Ramos (cell line): ENCODE results near the gene FOXP2.
"Not testable (repeated sequence)": the region's sequence is repeated elsewhere in the genome, so short reads cannot be mapped to it uniquely, and the experiment has no call there.

Source experiments
- in situ Hi-C: fragments of 300-500 bp; cut with MboI; formaldehyde crosslinking; loops from one replicate; pipeline ENCODE4 v1.14.3; 2022; ENCODE audit warnings: low sequenced_read_pairs; ENCODE audit not compliant: unreplicated experiment

FOXP2 gene

DNA sequence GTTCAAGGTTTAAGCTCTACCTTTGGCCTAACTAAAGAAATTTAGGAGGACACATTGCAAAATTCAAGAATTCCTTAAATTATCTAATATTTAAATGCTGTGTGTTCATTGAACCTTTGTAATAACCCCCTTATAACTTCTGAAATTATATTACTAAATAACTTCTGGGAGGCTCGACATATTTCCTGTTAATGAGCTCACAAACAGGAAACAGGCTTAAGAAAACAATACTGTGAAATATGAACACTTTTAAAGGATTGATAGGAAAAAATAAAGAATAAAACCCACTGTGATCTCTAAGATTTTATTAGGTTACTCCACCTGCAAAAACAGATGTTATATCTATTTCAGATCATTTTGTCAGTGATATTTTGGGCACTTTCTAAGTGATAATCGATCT, 74.1 kb downstream of the FOXP2 start:
- in situ Hi-C loops: no loop called here

DNA sequence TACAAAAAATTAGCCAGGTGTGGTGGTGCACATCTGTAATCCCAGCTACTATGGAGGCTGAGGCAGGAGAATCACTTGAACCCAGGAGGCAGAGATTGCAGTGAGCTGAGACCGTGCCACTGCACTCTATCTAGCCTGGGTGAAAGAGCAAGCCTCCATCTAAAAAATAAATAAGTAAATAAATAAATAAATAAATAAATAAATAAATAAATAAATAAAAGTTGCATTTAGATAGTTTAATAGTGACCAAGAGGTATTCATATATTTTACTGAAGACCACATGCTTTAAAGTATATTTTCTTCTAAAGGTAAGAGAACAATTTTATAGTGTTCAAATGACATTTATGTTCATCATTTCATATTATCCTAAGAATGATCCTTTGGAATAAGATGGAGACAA, 82.9 kb downstream of the FOXP2 start:
- in situ Hi-C loops: not testable (repeated sequence)

DNA sequence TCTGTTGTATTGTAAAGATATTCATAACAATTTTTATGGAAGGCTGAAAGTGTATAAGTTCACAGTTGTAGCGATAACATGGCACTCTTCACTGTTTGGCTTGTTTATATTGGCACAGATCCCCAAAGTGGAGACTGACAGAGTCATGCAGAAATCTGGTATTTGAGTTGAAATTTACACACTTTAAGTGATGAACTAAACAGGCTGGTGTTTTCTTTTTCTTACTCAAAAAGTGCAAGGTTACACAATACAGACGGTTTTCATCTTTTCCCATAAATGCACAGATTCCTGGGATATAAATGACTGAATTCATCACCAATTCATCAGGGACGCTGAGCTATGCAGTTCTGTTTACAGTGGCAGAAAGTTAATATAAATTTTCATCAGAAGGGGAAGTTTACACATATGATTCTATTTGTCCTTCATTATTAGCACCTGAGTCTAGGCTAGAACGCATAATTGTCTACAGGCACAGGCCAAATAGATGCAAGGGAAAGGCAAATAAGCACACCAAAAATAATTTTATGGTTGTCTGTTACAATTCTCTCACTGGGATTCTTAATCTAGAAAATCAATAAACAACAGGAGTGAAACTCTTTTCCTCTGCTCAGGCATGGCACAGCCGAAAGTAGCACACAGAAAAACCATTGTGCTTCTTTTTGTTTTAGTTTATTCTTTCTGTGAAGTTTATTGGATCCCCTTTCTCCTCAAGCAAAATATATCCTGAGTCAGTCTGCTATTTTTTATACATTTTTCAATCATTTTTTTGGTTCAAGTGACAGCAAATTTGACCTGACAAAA, 88.0 kb downstream of the FOXP2 start:
- in situ Hi-C loops: no loop called here

DNA sequence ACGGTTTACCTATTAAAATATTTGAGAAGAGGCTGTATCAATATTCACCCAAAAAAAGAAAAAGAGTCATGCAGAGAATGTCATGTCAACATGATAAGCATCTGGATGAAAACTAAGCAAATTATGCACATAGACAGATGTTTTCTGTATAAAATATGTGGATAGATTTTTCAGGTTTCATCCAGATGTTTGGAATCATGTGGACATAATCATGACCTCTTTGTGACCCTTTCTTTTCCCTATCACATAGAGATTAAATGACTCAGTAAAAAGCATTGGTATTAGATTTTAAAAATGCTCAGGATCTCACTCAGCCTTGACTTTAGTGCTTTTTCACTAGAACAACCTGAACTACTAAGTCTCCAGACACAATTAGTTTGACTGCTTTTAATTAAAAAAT, 90.0 kb downstream of the FOXP2 start:
- in situ Hi-C loops: no loop called here

DNA sequence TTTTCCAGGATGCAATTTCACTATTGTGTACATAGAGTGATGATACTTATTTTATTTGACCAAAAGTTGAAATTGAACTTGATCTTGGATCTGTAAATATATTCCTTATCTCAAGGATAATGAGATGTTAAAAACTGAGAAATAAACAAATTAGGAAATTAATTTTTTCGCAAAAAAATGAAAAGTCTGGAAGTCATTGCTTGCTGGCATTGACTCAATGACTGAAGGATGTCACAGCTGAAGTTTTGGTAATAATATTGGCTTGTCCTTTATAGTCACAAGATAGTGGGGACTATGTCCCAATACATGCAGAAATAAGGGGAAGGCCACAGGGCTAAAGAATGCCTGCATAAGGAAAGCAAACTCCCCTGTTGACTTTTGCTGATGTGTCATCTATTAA, 92.8 kb downstream of the FOXP2 start:
- in situ Hi-C loops: no loop called here

DNA sequence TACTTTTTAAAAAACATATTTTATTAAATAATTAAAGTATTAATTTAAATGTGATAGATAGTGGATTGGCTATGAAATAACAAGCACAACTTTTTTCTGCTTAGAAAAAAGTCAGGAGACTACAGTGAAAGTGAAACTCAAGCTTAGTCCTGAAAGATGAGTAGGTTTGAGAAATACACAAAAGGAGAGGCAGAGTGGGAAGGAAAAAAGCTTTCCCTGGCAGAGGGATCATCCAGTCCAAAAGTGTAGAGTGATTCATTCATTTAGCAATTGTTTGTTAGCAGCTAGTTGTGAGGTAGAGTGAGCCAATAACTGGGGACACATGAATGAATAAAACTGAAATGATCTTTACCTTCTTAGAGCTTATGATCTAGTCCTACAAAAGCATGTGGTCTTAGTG, 93.5 kb downstream of the FOXP2 start:
- in situ Hi-C loops: no loop called here

DNA sequence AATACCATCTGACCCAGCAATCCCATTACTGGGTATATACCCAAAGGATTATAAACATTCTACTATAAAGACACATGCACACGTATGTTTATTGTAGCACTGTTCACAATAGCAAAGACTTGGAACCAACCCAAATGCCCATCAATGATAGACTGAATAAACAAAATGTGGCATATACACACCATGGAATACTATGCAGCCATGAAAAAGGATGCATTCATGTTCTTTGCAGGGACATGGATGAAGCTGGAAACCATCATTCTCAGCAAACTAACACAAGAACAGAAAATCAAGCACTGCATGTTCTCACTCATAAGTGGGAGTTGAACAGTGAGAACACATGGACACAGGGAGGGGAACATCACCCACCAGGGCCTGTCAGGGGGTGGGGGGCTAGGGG, 96.2 kb downstream of the FOXP2 start:
- in situ Hi-C loops: not testable (repeated sequence)

DNA sequence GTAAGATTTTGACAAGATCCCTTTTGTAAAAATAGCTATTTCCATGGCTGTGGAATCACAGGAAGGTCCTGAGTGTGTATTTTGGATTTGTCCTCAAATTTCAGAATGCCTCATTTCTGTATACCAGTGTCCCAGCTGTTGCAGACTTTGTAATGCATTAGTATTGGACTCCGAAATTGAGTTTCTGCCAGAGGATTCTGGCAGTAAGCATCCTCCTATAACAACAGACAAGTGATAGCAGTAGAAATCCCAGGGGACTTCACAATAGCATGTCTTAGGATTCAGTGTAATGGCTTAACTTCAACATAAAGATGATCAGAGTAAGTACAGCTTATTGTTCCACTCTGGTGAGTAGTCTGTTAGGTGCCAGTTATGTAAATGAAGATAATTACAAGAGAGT, 104.6 kb downstream of the FOXP2 start:
- in situ Hi-C loops: no loop called here

DNA sequence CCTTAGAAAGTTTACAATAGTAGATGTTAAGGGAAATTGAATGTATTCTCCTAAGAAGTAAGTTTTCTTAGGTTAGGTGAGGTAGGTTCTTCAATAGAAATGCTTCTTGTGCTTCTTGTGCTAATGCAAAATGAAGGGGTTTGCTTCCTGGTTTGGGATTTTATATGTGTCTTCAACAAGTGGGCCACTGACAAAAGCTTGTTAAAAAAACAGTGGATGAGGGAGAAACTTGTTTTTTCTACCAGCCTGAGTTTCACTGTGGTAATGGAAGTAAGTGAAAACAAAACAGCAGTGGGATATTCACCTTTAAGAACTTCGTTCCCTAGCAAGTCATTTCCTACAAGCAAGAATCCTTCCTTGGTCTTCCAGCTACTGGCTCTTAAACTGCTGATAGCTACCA, 107.5 kb downstream of the FOXP2 start:
- in situ Hi-C loops: no loop called here

DNA sequence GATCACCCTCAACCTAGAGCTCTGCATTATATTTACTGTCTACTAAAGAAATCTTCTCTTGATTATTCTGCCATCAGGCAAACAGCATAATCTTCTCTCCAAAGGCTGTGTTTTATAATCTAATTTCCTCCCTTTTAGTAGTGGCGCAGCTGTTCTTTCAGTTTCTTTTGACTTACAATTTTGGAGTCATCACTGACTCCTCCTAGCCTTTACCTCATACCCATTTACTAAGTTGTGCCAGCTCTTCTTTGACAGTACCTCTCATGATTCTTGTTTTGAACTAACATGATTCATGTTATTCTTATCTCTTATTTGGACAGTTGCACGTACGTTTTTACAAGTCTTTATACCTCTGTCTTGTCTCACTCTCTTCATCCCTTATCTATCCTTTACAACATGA, 113.0 kb downstream of the FOXP2 start:
- in situ Hi-C loops: no loop called here

DNA sequence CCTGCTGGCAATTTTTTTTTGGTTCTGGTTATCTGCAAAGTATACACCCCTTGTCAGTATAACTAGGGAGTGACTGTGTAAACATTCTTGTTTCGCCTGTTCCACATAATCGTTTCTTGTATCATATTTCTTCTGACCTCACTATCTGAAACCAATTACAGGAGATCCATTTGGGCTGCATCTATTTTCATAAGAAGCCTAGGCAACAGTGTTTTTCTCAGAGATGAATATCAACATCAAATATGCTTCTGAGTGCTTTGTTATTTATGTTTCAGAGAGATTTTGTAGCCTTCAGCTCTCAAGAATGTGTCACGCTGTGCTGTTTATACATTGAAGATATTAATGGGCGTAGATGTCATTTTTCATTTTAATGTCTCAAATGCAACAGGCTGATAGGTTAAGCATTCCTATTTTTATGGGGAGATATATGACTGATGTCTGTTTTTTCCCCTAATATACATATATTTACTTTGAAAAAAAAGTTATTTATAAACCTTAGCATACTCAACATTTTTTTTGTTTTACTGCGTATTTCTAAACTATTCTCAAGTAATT, 115.5 kb downstream of the FOXP2 start:
- in situ Hi-C loops: no loop called here

DNA sequence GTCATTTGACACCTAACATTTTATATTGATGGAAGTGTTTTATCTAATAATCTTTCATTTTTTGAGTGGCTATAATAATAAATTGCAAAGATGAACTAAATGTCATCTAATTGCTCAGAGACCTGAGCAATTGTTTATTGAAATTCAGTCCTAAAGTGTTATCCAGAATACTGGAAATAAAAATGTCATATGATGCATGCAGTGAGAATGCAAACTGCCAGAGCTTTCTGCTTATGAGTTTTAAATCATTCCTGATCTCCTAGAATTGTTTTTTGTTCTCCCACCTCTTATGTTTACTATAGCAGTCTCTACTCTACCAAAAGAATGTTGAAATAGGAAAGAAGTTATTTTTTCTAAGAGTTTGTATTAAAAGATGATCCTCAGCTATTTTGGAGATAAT, 116.7 kb downstream of the FOXP2 start:
- in situ Hi-C loops: no loop called here

DNA sequence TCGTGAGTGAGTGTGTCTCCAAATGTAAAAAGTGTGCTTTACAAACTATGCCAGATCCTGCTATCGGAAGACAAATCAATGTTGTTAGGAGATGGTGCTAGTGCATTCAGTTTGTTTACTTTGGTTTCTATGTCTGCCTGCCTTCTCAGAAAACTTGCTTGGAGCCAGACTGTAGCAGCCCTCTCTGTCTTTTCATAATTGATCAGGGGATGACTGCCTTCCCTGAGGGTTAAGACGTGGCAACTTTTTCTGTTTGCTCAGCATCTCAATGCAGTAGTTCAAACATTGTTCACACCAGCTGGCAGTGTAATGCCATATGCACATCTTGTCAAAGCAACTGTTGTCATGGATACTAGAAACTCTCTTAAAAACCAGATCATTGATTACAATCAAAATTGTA, 118.5 kb downstream of the FOXP2 start:
- in situ Hi-C loops: no loop called here

DNA sequence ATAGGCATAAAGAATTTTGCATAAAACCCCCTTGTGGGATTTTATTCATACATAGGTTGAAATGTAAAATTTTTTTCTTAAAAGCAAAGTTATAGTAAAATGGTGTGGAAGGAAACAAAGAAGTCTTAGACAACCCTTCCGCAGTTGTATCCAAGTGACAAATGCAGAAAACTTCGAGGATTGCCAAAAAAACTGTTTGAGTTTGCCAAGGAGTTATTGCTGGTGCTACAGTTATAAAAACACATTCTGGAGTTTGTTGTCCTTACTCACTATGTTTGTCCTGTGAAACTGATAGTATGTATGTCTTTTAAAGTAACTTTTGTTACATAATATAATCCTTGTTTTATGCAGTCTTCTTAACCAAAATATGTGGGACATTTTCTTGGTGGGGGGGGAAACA, 120.3 kb downstream of the FOXP2 start:
- in situ Hi-C loops: no loop called here

DNA sequence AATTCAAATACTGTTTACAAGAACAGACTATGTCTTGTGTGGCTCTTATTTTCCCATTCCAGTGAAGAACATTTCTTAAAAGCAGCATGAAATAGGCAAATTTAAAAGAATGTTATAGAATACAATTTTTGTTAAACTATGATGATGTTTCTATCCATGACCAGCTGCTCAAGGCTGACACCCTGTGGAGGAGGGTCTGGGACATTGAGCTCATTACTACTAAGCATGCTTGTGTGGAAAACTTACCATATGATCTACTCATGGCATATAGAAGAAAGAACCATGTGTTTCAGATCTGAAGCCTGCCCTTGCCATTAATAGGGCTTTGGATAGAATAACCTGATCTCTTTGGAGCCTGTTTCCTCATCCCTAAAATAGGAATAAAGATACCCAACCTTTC, 125.0 kb downstream of the FOXP2 start:
- in situ Hi-C loops: no loop called here

DNA sequence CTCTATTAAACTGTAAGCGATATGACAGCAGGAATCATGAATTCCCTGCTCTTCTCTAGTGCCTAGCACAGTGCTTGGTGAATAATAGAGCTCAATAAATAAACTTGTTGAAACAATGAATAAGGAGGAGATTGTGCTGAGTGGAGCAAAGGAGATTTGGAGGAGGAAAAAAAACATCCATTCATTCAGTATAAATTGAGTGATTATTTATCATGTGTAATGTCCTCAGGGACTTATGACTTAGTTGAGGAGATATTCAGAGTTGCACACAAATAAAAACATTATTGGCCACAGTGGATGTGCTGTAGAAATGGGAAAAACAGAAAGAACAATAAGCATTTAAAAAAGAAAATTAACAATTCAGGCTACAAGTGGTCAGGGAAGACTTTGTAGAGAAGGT, 125.7 kb downstream of the FOXP2 start:
- in situ Hi-C loops: no loop called here

DNA sequence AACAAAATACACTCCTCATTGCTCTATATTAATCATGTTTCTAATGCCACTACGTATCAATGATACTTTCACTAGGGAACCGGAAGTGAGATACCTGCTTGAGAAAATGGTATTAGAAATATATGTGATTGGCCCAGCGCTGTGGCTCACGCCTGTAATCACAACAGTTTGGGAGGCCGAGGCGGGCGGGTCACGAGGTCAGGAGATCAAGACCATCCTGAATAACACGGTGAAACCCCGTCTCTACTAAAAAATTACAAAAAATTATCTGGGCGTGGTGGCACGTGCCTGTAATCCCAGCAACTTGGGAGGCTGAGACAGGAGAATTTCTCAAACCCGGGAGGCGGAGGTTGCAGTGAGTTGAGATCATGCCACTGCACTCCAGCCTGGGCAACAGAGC, 132.7 kb downstream of the FOXP2 start:
- in situ Hi-C loops: not testable (repeated sequence)

DNA sequence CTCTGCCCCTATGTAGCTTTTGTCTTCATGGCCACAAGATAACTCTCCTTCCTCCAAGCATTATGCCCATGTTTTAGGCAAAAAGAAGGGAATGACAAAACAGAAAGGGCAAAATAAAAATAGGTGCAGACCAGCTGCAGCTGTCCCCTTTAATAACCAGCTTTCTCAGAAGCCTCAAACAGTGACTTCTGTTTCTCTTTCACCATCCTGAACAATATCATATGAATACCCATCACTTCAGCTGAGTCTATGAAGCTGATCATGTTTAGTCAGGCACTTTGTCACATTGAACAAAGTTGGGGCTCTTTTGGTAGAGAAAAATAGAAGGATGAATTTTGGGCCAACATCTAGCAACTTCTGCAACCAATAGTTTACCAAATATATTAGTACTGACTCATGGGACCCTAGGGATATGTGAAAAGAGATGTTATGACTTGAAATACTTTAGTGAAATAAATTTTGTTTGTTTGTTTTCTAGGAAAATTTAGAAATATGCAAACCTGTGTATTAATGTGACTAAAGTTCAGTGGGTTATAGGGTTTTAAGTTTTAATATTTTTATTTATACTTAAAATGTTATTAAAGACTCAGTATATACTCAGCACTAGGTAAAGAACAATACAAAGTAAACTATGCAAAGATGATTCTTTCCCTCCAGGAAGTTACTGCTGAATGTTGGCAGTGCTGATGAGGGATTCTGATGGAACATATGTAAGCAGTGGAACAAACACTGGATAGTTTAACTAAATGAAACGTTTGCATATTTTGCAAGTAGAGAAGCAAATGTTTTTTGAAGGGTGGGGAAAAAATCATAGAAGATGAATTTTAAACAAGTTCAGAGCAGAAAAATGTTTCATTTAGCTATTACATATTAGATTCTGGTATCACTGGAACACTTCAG, 133.7 kb downstream of the FOXP2 start:
- in situ Hi-C loops: no loop called here

DNA sequence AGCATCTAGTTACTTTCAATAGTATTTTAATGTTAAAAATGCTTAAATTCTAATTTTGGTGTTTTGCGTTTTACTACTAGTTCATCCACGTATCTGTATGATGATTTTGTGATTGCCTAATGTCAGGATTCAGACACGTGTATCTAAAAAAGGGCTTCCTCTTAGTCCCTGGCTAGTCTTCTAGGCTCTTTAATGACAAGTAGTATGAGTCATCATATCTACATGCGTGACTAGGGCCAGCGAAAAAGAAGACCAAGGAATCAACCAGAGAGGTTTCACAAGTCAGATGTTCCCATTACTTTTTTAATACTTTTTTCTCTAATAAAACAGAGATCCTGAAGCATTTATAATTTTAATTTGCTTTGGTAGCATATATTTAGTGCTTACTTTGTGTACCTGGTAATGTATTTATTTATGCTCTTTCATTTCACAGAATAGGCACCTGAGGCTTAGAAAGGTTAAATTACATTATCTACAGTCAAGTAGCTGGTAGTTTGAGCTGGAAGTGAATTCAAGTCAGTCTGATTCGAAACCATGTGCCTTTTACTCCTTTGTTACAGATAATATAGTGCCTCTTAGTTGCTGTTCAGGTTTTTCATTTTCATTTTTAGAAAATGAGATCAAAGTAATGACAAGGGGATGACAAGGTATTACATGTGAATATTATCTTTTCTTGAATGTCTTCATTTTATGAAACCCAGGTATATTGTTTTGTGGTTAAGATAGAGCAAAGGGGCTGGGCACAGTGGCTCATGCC, 140.3 kb downstream of the FOXP2 start:
- in situ Hi-C loops: no loop called here

DNA sequence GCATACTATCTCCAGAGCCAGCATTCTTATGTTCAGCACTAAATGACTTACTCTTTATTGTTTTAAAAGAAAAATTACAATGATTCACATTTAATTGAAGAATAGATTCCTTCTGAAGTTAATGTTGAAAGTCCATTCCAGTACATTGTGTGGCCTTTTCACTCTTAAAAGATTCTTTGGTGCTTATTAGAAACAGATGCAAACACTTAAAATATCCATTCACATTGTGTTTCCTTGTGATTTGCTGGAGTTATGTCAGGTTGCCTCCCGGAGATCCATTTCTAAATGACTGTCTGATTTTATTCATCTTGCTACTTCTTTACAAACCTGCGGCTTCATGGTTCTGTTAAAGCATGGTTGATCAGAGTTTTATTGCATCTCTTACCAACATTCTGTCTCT, 152.8 kb downstream of the FOXP2 start:
- in situ Hi-C loops: no loop called here

DNA sequence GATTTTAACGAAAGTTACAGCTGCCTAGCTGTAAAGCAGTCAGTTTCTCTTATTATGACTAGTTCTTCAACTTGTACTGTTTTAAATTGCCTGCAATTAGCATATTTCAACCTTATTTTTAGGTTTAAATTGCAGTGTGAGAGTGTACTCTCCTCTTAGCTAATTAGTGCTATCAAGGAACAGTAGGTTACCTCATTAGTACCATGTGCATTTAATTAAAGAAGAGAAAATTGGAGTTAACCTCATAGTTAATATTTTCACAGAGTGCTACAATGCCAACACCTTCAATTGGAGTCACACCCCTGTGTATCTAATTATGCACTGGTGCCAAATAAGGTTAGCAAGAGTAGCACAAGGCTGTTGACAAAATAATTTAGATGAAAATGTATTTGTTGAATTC, 154.6 kb downstream of the FOXP2 start:
- in situ Hi-C loops: no loop called here
